ENCODE results near the gene EFNA2. TPM values are rescaled to one million over a fixed set of nuclear protein-coding genes. Genes with fewer than 3 reads are reported as not detected.
A peak's percentile ranks its signal among the peaks of the same experiment; 100 is the strongest.

Gene EFNA2
- polyA plus RNA-seq, 2 of the 4 experiments (the other 2 are of a cell fraction): 0.16 to 1.3 TPM

GRCh38 chr19:1271528-1272422 lies 13.9 kb upstream of the EFNA2 start:
- ATAC-seq: no peak
- CTCF ChIA-PET: interaction anchor here (0.7 to 5.3 kb wide), 2 partner anchors 19 to 27 kb away, joined by 3 to 39 read pairs; no protein-coding TSS in a partner anchor
- Histone ChIP-seq H3K4me1 (peaks cover 59% of the 10 kb centered on the region), H3K4me3 (no peak overlapping the region), H3K9me3 (no peaks in the 10 kb centered on the region), H3K4me2 (peak overlapping the region; percentile 97), H3K27ac (peak overlapping the region in 1 of 2 experiments; percentile 99; a peak in 2 of 6 replicates)
- TF ChIP-seq REST (IDR thresholded peaks at IDR 0.05) (no peak), CEBPB (IDR thresholded peaks at IDR 0.05) (no peak), CTCF (IDR thresholded peaks at IDR 0.05) (no peak), KDM5A (IDR thresholded peaks at IDR 0.05) (no peak)
- POLR2A ChIA-PET: no interaction called here
- 97% methylated on average over 22 of the region's 37 CpGs for WGBS (ENCODE audit: missing lambda C conversion rate)
- no peak for DNase-seq (ENCODE audit: low read depth in 1 of 2, low spot score in 1 of 2)
- FAIRE-seq: no peak

- TF ChIP-seq JUN (IDR thresholded peaks at IDR 0.05) (0 out of 5 replicates have a peak, but pooled peaks of 1 of the 2 experiments have one; percentile 17), HEYL (CRISPR knock-in tag; IDR thresholded peaks at IDR 0.05) (no peak)
- ATAC-seq (no peak), DNase-seq (ENCODE audit: low read depth in 1 of 2, low spot score in 1 of 2) (no peak), FAIRE-seq (no peak)
- Histone ChIP-seq H3K9me3 (no peaks in the 10 kb centered on the region), H3K4me2 (no peak overlapping the region), H3K27ac (no peak overlapping the region), H3K4me1 (peaks cover 55% of the 10 kb centered on the region), H3K4me3 (no peak overlapping the region)
- 93% methylated on average over 33 of the region's 33 CpGs for WGBS (ENCODE audit: missing lambda C conversion rate)
- ChIA-PET POLR2A (interaction anchor here (0.6 to 0.8 kb wide), 2 partner anchors 20 to 172 kb away, joined by 4 to 6 read pairs; no protein-coding TSS in a partner anchor), CTCF (interaction anchor here (0.7 to 5.3 kb wide), 2 partner anchors 20 to 28 kb away, joined by 3 to 39 read pairs; no protein-coding TSS in a partner anchor)
Measured at GRCh38 chr19:1272423-1273262, 13.0 kb upstream of the EFNA2 start.

GRCh38 chr19:1273263-1274041 lies 12.2 kb upstream of the EFNA2 start:
- WGBS (ENCODE audit: missing lambda C conversion rate): 95% methylated on average over 18 of the region's 25 CpGs
- ChIA-PET CTCF (interaction anchor here (5.3 kb wide), 1 partner anchor 29 kb away, joined by 39 read pairs; no protein-coding TSS in a partner anchor), POLR2A (interaction anchor here (0.6 to 0.8 kb wide), 2 partner anchors 21 to 171 kb away, joined by 4 to 6 read pairs; no protein-coding TSS in a partner anchor)
- peaks cover 47% of the 10 kb centered on the region for H3K4me1 ChIP-seq
- ATAC-seq (no peak), FAIRE-seq (no peak), DNase-seq (ENCODE audit: low read depth in 1 of 2, low spot score in 1 of 2) (no peak)
- no peaks in the 10 kb centered on the region for H3K9me3 ChIP-seq
- no peak overlapping the region for H3K27ac ChIP-seq
- H3K4me2 ChIP-seq: 0 out of 3 replicates have a peak overlapping the region, but pooled peaks have one; percentile 99
- TF ChIP-seq RFX5 (IDR thresholded peaks at IDR 0.05): no peak
- TF ChIP-seq TFCP2L1 (CRISPR knock-in tag; IDR thresholded peaks at IDR 0.05): no peak
- TF ChIP-seq TP53 (CRISPR knock-in tag; IDR thresholded peaks at IDR 0.05): no peak
- TF ChIP-seq NFE2L2 (conservative IDR thresholded peaks at IDR 0.05; ENCODE audit: low read length): no peak
- no peak for TF ChIP-seq SMC3 (IDR thresholded peaks at IDR 0.05)
- TF ChIP-seq EHMT2 (IDR thresholded peaks at IDR 0.05; ENCODE audit: low read depth): no peak
- TF ChIP-seq CHD2 (IDR thresholded peaks at IDR 0.05; ENCODE audit: low read length, partially characterized antibody): no peak
- TF ChIP-seq CHD4 (IDR thresholded peaks at IDR 0.05; ENCODE audit: borderline replicate concordance): no peak
- TF ChIP-seq HOXB13 (CRISPR knock-in tag; IDR thresholded peaks at IDR 0.05; ENCODE audit: low read depth): no peak
- TF ChIP-seq ATOH8 (CRISPR knock-in tag; IDR thresholded peaks at IDR 0.05; ENCODE audit: low read depth): no peak
- H3K4me3 ChIP-seq: no peak overlapping the region

All from A549 (cell line).